ENCODE data around the gene MITF. TPM values are rescaled to one million over a fixed set of nuclear protein-coding genes. Genes with fewer than 3 reads are reported as not detected.

The MITF gene
- total and polyA plus RNA-seq, 8 donors, result 1.8 to 9.7 (median 5.5) TPM

GRCh38 chr3:69892706-69893105, 153.4 kb downstream of the MITF start:
- no peak overlapping the region for H3K27ac ChIP-seq
- FAIRE-seq (no peak), DNase-seq (no peak), ATAC-seq (no peak)
- intact Hi-C loops (cut with DNase I), result no loop called here
- H3K4me3 ChIP-seq, result no peak overlapping the region
- H3K27me3 ChIP-seq, result no peaks in the 10 kb centered on the region
- TF ChIP-seq, protein P1, sequence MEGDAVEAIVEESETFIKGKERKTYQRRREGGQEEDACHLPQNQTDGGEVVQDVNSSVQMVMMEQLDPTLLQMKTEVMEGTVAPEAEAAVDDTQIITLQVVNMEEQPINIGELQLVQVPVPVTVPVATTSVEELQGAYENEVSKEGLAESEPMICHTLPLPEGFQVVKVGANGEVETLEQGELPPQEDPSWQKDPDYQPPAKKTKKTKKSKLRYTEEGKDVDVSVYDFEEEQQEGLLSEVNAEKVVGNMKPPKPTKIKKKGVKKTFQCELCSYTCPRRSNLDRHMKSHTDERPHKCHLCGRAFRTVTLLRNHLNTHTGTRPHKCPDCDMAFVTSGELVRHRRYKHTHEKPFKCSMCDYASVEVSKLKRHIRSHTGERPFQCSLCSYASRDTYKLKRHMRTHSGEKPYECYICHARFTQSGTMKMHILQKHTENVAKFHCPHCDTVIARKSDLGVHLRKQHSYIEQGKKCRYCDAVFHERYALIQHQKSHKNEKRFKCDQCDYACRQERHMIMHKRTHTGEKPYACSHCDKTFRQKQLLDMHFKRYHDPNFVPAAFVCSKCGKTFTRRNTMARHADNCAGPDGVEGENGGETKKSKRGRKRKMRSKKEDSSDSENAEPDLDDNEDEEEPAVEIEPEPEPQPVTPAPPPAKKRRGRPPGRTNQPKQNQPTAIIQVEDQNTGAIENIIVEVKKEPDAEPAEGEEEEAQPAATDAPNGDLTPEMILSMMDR (IDR thresholded peaks at IDR 0.05), result no peak
- H3K36me3 ChIP-seq, result no peaks in the 10 kb centered on the region
- no peaks in the 10 kb centered on the region for H3K4me1 ChIP-seq
- H3K9me3 ChIP-seq, result no peaks in the 10 kb centered on the region
- 90 to 95% methylated on average over 4 of the region's 4 CpGs for WGBS, 2 donors

DNA sequence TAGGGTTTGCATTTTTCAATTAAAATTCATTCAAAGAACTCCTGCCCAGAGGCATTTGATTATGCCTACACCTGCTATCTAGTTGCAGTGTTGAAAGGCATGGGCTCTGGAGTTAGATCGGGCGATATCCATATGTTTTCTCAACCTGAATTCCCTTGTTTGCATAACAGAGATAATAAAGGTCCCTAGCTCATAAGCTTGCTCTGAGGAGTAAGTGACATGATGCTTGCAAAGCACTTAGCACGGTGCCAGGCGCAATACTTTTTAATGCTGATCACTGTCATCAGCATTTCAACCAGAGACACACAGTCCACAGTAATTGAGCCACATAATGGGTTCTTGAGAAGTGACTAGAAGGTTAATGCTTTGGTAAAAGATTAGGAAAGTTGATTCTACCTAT, 154.0 kb downstream of the MITF start:
- Histone ChIP-seq H3K36me3 (no peaks in the 10 kb centered on the region), H3K9me3 (no peaks in the 10 kb centered on the region), H3K4me1 (no peaks in the 10 kb centered on the region), H3K27me3 (no peaks in the 10 kb centered on the region), H3K27ac (no peak overlapping the region), H3K4me3 (no peak overlapping the region)
- TF ChIP-seq, protein P1 (IDR thresholded peaks at IDR 0.05), result no peak
- DNase-seq (no peak), ATAC-seq (peak in 2 of 4 donors; percentile 11 to 35), FAIRE-seq (no peak)
- intact Hi-C loops (cut with DNase I), result no loop called here
- WGBS, 2 donors, result 61 to 66% methylated on average over 4 of the region's 4 CpGs

DNA sequence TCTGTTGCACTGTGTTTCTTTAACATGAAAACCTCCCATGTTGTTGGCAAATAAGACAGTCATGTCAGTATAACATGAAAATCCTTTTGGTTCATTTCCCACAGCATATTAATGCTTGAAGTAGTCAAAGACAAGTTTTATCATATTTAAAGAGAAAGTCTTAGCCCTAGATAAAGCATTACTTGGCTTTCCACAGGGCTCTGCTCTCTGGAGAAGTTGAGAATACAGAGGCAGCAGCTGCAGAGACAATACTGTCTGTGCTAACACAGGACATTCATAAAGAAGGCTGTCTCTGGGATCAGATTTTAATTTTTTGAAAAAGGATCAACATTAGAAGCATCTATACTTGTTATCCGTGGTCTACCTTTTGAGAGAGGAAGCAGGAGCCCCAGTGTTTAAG, 156.8 kb downstream of the MITF start:
- no peaks in the 10 kb centered on the region for H3K27me3 ChIP-seq
- intact Hi-C loops (cut with DNase I), result no loop called here
- FAIRE-seq (no peak), ATAC-seq (no peak), DNase-seq (no peak)
- 93% methylated on average over 1 of the region's 1 CpG for WGBS, 2 donors
- no peaks in the 10 kb centered on the region for H3K4me1 ChIP-seq
- no peak overlapping the region for H3K27ac ChIP-seq
- H3K9me3 ChIP-seq, result no peaks in the 10 kb centered on the region
- TF ChIP-seq, protein P1 (IDR thresholded peaks at IDR 0.05), result no peak
- no peaks in the 10 kb centered on the region for H3K36me3 ChIP-seq
- no peak overlapping the region for H3K4me3 ChIP-seq

GRCh38 chr3:69900331-69900730, 161.1 kb downstream of the MITF start:
- TF ChIP-seq, protein P1 (IDR thresholded peaks at IDR 0.05), result no peak
- Histone ChIP-seq H3K27me3 (no peaks in the 10 kb centered on the region), H3K4me3 (no peak overlapping the region), H3K9me3 (no peaks in the 10 kb centered on the region), H3K36me3 (no peaks in the 10 kb centered on the region), H3K4me1 (no peaks in the 10 kb centered on the region), H3K27ac (no peak overlapping the region)
- 82 to 89% methylated on average over 1 of the region's 1 CpG for WGBS, 2 donors
- intact Hi-C loops (cut with DNase I), result no loop called here
- FAIRE-seq (no peak), DNase-seq (no peak), ATAC-seq (no peak)

DNA sequence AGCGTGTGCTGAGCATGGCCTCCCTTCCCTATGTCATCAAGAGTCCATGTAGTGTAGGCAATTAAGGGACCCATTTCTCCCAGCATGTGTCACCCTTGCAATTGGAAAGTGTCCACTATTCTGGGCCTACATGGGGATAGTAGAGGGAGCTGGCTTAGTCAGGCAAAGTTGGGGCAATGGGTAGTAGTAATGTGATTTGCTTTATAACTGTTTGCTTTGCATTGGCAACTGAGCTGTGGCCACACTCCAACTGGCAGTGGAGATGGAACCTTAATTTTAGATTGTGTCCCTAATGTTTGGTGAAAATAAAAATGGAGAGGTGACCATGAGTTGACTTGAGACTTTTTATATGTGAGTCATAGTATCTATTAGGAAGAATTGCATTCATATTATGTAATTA, 162.5 kb downstream of the MITF start:
- no peak for DNase-seq
- H3K9me3 ChIP-seq, result no peaks in the 10 kb centered on the region
- no peaks in the 10 kb centered on the region for H3K27me3 ChIP-seq
- intact Hi-C loops (cut with DNase I), result no loop called here
- no peak overlapping the region for H3K4me3 ChIP-seq
- TF ChIP-seq, protein P1 (IDR thresholded peaks at IDR 0.05), result no peak
- 97 to 99% methylated on average over 1 of the region's 1 CpG for WGBS, 2 donors
- no peaks in the 10 kb centered on the region for H3K36me3 ChIP-seq
- peaks cover 0 to 11% (median 4%) of the 10 kb centered on the region in 3 donors for H3K4me1 ChIP-seq
- no peak for ATAC-seq
- H3K27ac ChIP-seq, result no peak overlapping the region
- FAIRE-seq, result no peak
